SKM-1 (cell line): ENCODE data around the gene KLF7.

Experiments used
- DNase-seq: peaks from one replicate; lab custom pipeline; 2025; ENCODE audit not compliant: unreplicated experiment; lab: John Stamatoyannopoulos, UW

The KLF7 gene

GRCh38 chr2:207101984-207102383 is 63.8 kb downstream of the KLF7 start:
- DNase-seq: no peak

- DNase-seq: no peak
These were observed 68.5 kb downstream of the KLF7 start for GRCh38 chr2:207097278-207097677.

- no peak for DNase-seq
These were observed 69.8 kb downstream of the KLF7 start for GRCh38 chr2:207095963-207096362.

- no peak for DNase-seq
These were observed 72.5 kb downstream of the KLF7 start for GRCh38 chr2:207093234-207093633.

DNA sequence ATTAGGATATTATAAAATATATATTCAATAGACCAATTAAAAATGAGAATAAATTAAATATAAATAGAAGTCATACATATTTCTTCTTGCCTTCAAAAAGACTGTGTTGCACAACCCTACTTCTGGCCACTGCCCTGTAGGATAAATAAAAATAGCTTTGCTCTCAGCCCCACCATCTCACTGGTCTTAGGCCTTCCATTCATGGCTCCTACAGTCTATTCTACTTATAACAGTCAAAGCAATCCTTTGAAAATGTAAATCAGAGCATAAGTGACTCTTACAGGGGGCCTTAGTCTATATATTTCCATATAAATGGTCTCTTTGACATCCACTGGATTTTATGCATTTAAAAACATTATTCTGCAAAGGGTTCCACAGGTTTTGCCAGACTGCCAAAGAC is 72.9 kb downstream of the KLF7 start:
- no peak for DNase-seq

- DNase-seq: no peak
These were observed 73.8 kb downstream of the KLF7 start for GRCh38 chr2:207091928-207092327.

GRCh38 chr2:207091176-207091575 is 74.6 kb downstream of the KLF7 start:
- no peak for DNase-seq

- no peak for DNase-seq
These were observed 75.4 kb downstream of the KLF7 start for GRCh38 chr2:207090389-207090788.

GRCh38 chr2:207088839-207089238 is 76.9 kb downstream of the KLF7 start:
- DNase-seq: no peak

- no peak for DNase-seq
These were observed 77.5 kb downstream of the KLF7 start for GRCh38 chr2:207088276-207088675.

GRCh38 chr2:207087046-207087902 is 78.5 kb downstream of the KLF7 start:
- no peak for DNase-seq

DNA sequence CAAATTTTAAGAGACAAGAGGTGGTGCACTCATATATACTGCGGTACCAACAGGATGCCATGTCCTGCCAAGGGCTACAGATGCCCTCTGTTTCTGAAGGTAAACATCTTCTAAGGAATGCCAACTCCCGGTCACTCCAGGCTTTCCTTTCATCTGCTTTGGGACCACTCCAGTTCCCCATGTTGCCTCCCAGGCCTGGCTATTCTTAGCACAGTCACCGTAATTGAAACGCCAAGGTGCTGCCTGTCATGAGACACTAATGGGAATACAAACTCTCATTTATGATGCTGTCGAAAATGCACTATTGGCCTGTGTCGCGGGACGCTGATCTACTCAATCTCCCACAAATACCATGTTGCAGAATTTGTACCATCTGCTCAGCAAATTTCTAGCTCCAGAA is 79.6 kb downstream of the KLF7 start:
- DNase-seq: no peak

- no peak for DNase-seq
These were observed 80.6 kb downstream of the KLF7 start for GRCh38 chr2:207085110-207085509.

- DNase-seq: no peak
These were observed 82.2 kb downstream of the KLF7 start for GRCh38 chr2:207083361-207084110.

DNA sequence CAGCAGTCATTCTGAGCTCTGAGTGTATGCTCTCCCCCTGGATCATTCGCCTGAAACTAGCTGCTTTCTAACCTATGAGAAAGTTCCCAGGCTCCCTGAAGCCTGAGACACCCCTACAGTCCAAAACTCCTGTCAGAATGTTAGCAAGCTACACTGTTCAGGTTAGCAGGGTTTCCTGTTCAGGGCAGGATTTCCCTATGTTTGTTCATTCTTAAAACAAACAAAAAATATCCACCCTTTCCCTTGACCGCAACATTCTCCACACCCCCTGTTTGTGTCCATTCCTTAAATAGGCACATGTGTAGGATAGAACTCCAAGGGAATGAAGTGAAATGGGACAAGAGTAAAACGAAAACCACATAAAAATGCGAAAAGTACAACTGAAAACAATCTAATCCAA is 83.1 kb downstream of the KLF7 start:
- no peak for DNase-seq

GRCh38 chr2:207078186-207078798 is 87.5 kb downstream of the KLF7 start:
- DNase-seq: no peak

DNA sequence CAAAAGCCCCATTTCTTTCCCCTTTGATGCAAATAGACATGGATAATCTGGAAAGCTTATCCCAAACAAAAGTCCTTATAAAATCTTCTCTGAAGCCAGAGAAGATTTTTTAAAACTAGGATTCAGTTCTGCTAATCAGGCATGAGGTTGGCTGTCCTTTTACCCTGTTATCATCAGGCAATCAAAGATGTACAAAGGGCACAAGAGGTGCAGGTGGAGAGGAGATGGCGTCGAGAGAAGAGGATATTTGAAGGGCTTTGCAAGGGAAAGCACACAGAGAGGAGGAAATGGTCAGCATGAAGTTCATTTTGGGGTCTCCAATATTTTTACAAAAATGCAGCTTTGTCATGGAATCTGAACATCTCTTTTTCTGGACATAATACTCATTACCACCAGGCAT is 88.5 kb downstream of the KLF7 start:
- DNase-seq: no peak

DNA sequence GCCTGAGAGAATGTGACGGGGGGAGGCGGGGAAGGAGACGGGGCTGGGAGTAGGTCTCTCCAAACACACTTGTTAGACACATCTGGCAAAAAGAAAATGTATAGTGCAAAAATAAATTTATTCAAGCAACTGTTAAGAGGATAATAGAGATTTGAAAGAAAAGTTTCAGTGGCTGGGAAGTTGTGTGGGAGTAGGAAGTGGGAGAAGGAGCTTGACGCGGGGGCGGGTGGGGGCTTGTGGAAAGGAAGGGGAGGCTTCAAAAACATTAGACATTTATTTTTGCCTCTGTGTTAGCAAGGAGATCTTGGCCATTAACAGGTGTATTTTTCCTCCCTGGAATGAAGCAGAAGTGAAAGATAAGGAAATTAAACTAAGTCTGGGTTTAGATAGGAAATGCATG is 90.3 kb downstream of the KLF7 start:
- no peak for DNase-seq

DNA sequence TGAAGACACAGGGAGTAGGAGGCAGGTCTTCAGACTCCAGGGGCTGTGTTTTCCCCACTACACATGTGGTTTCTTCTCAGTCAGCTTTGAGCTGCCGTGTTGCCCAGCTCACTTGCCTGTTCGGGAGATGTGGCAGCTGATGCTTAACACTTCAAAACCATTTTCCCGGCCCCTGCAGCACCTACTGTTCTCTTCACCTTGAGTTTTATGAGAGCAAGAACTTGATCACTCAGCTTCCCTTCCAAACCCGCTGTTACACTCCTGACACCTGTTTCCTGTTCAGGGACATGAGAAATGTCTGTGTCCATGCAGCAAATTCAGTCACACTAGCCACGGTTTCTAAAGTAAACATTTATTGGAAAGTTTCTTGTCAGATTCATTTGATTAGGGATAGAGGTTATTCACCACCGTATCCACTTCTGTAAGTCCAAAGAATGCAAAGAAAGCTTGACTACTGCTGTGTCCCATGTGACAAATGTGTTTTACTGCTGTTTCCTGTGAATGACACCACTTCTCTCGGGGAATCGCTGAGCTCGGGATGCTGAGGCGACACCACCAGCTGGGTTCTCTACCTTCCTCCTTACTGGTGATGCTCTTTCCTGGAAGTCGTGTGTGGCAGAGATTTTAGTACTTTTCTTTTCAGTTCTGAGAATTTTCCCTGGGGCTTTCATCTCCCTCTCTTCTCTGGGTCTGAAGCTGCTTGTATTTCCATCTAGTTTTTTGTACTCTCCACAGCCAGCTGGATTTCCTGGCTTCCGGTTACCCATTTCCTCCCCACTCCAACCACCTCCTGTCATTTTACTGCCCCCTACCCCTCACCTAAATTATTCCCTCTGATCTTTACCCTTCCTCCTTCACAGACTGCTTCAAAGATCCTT is 91.7 kb downstream of the KLF7 start:
- no peak for DNase-seq

- no peak for DNase-seq
These were observed 92.3 kb downstream of the KLF7 start for GRCh38 chr2:207073412-207073800.

DNA sequence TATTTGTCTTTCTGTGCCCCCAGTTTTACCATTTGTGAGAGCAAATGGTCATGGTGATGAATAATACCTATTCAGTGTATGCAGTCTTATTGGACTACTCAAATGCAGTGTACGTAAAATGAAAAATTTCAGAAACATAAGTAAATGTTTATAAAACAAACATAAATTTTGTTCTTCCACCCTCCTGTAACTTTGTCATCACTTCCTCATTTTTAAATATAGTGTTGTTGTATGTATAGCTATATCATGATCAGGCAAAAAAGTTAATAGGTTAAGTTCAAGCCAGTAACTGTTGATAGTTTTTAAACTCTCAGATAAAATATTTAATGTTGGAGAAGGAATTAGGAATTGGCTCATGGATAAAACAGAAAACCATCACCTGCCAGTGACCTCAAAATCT is 93.2 kb downstream of the KLF7 start:
- no peak for DNase-seq
